Central memory CD8-positive, alpha-beta T cell (primary cell): ENCODE results near the gene LPP.

Experiments used
- ATAC-seq: fragments of 150-1000 bp; cut with Tn5 transposase; replicated peaks from 2 replicates; pipeline ENCODE4 v1.10.0; 2022; ENCODE audit warnings: mild to moderate bottlenecking, moderate FRiP score, moderate number of reproducible peaks; ENCODE audit not compliant: poor library complexity, severe bottlenecking; ENCODE audit errors: extremely low read depth
- DNase-seq, 2 donors: peaks; one replicate each; pipeline ENCODE4 v3.0.0; 2021; ENCODE audit warnings: low spot score in 2 of 2
- H3K27ac Mint-ChIP-seq: one replicate; pipeline ENCODE4 v1.8.0; 2022; ENCODE audit warnings: low read depth, mild to moderate bottlenecking, moderate library complexity, mixed read lengths
- H3K27me3 Mint-ChIP-seq: one replicate; pipeline ENCODE4 v1.8.0; 2022; ENCODE audit warnings: mixed read lengths
- H3K36me3 Mint-ChIP-seq: one replicate; pipeline ENCODE4 v1.8.0; 2022; ENCODE audit warnings: mild to moderate bottlenecking, moderate library complexity, mixed read lengths; ENCODE audit not compliant: insufficient read depth
- H3K4me1 Mint-ChIP-seq: one replicate; pipeline ENCODE4 v1.8.0; 2022; ENCODE audit warnings: mixed read lengths
- H3K4me3 Mint-ChIP-seq: one replicate; pipeline ENCODE4 v1.8.0; 2022; ENCODE audit warnings: mild to moderate bottlenecking, moderate library complexity, mixed read lengths
- H3K9me3 Mint-ChIP-seq: one replicate; pipeline ENCODE4 v1.8.0; 2022; ENCODE audit warnings: mixed read lengths

The LPP gene

GRCh38 chr3:188358787-188359493 is 205.0 kb downstream of the LPP start:
- H3K4me3 Mint-ChIP-seq = peak overlapping the region; percentile 63
- peaks cover 52% of the 10 kb centered on the region for H3K4me1 Mint-ChIP-seq
- no peaks in the 10 kb centered on the region for H3K27me3 Mint-ChIP-seq
- H3K36me3 Mint-ChIP-seq = peaks cover 3% of the 10 kb centered on the region
- ATAC-seq = peak; percentile 92
- DNase-seq = peak in 1 of 2 donors; percentile 46
- H3K27ac Mint-ChIP-seq = peak overlapping the region; percentile 95
- H3K9me3 Mint-ChIP-seq = no peaks in the 10 kb centered on the region

- peaks cover 65% of the 10 kb centered on the region for H3K4me1 Mint-ChIP-seq
- no peaks in the 10 kb centered on the region for H3K27me3 Mint-ChIP-seq
- peak overlapping the region; percentile 63 for H3K4me3 Mint-ChIP-seq
- H3K9me3 Mint-ChIP-seq = no peaks in the 10 kb centered on the region
- DNase-seq (no peak), ATAC-seq (no peak)
- H3K36me3 Mint-ChIP-seq = peaks cover 3% of the 10 kb centered on the region
- peak overlapping the region; percentile 95 for H3K27ac Mint-ChIP-seq
Observed at GRCh38 chr3:188360364-188360881, 206.5 kb downstream of the LPP start.

- no peak for ATAC-seq
- peak overlapping the region; percentile 51 for H3K4me3 Mint-ChIP-seq
- peaks cover 65% of the 10 kb centered on the region for H3K4me1 Mint-ChIP-seq
- H3K36me3 Mint-ChIP-seq = peaks cover 1% of the 10 kb centered on the region
- no peaks in the 10 kb centered on the region for H3K27me3 Mint-ChIP-seq
- no peak for DNase-seq
- peak overlapping the region; percentile 92 for H3K27ac Mint-ChIP-seq
- H3K9me3 Mint-ChIP-seq = no peaks in the 10 kb centered on the region
Observed at GRCh38 chr3:188361888-188362287, 207.9 kb downstream of the LPP start.

- Mint-ChIP-seq H3K4me3 (peak overlapping the region; percentile 51), H3K9me3 (no peaks in the 10 kb centered on the region), H3K4me1 (peaks cover 60% of the 10 kb centered on the region), H3K27ac (peak overlapping the region; percentile 92), H3K36me3 (peaks cover 1% of the 10 kb centered on the region), H3K27me3 (no peaks in the 10 kb centered on the region)
- DNase-seq = no peak
- ATAC-seq = peak; percentile 53
Observed at GRCh38 chr3:188362405-188362831, 208.5 kb downstream of the LPP start.

- ATAC-seq (no peak), DNase-seq (no peak)
- H3K27ac Mint-ChIP-seq = peak overlapping the region; percentile 44
- H3K27me3 Mint-ChIP-seq = no peaks in the 10 kb centered on the region
- H3K4me3 Mint-ChIP-seq = no peak overlapping the region
- H3K36me3 Mint-ChIP-seq = peaks cover 5% of the 10 kb centered on the region
- peaks cover 44% of the 10 kb centered on the region for H3K4me1 Mint-ChIP-seq
- no peaks in the 10 kb centered on the region for H3K9me3 Mint-ChIP-seq
Observed at GRCh38 chr3:188365184-188365583, 211.2 kb downstream of the LPP start.

- ATAC-seq (no peak), DNase-seq (no peak)
- Mint-ChIP-seq H3K4me1 (peaks cover 38% of the 10 kb centered on the region), H3K27ac (peak overlapping the region; percentile 44), H3K4me3 (no peak overlapping the region), H3K9me3 (no peaks in the 10 kb centered on the region), H3K36me3 (peaks cover 5% of the 10 kb centered on the region), H3K27me3 (no peaks in the 10 kb centered on the region)
Observed at GRCh38 chr3:188365988-188366698, 212.2 kb downstream of the LPP start.

GRCh38 chr3:188367678-188368077 is 213.7 kb downstream of the LPP start:
- no peaks in the 10 kb centered on the region for H3K9me3 Mint-ChIP-seq
- H3K27me3 Mint-ChIP-seq = no peaks in the 10 kb centered on the region
- H3K36me3 Mint-ChIP-seq = peaks cover 5% of the 10 kb centered on the region
- no peak overlapping the region for H3K27ac Mint-ChIP-seq
- ATAC-seq (no peak), DNase-seq (no peak)
- no peak overlapping the region for H3K4me3 Mint-ChIP-seq
- peaks cover 25% of the 10 kb centered on the region for H3K4me1 Mint-ChIP-seq

- H3K36me3 Mint-ChIP-seq = peaks cover 5% of the 10 kb centered on the region
- no peaks in the 10 kb centered on the region for H3K27me3 Mint-ChIP-seq
- no peak overlapping the region for H3K4me3 Mint-ChIP-seq
- ATAC-seq (no peak), DNase-seq (no peak)
- H3K4me1 Mint-ChIP-seq = peaks cover 20% of the 10 kb centered on the region
- H3K27ac Mint-ChIP-seq = peak overlapping the region; percentile 10
- H3K9me3 Mint-ChIP-seq = no peaks in the 10 kb centered on the region
Observed at GRCh38 chr3:188369526-188369925, 215.6 kb downstream of the LPP start.

- ATAC-seq = no peak
- H3K27ac Mint-ChIP-seq = no peak overlapping the region
- no peak overlapping the region for H3K4me3 Mint-ChIP-seq
- no peaks in the 10 kb centered on the region for H3K9me3 Mint-ChIP-seq
- H3K36me3 Mint-ChIP-seq = peaks cover 5% of the 10 kb centered on the region
- no peak for DNase-seq
- no peaks in the 10 kb centered on the region for H3K27me3 Mint-ChIP-seq
- peaks cover 12% of the 10 kb centered on the region for H3K4me1 Mint-ChIP-seq
Observed at GRCh38 chr3:188370081-188370830, 216.3 kb downstream of the LPP start.

GRCh38 chr3:188378786-188379185 is 224.8 kb downstream of the LPP start:
- no peak for DNase-seq
- H3K9me3 Mint-ChIP-seq = no peaks in the 10 kb centered on the region
- no peak overlapping the region for H3K27ac Mint-ChIP-seq
- H3K27me3 Mint-ChIP-seq = no peaks in the 10 kb centered on the region
- H3K4me3 Mint-ChIP-seq = no peak overlapping the region
- no peak for ATAC-seq
- H3K4me1 Mint-ChIP-seq = peaks cover 51% of the 10 kb centered on the region
- no peaks in the 10 kb centered on the region for H3K36me3 Mint-ChIP-seq

GRCh38 chr3:188380252-188380651 is 226.3 kb downstream of the LPP start:
- no peak for ATAC-seq
- H3K4me3 Mint-ChIP-seq = no peak overlapping the region
- H3K4me1 Mint-ChIP-seq = peaks cover 61% of the 10 kb centered on the region
- H3K27ac Mint-ChIP-seq = no peak overlapping the region
- no peaks in the 10 kb centered on the region for H3K27me3 Mint-ChIP-seq
- DNase-seq = no peak
- no peaks in the 10 kb centered on the region for H3K36me3 Mint-ChIP-seq
- H3K9me3 Mint-ChIP-seq = no peaks in the 10 kb centered on the region

- H3K9me3 Mint-ChIP-seq = no peaks in the 10 kb centered on the region
- H3K4me1 Mint-ChIP-seq = peaks cover 60% of the 10 kb centered on the region
- H3K27ac Mint-ChIP-seq = no peak overlapping the region
- H3K27me3 Mint-ChIP-seq = no peaks in the 10 kb centered on the region
- DNase-seq = no peak
- ATAC-seq = no peak
- no peaks in the 10 kb centered on the region for H3K36me3 Mint-ChIP-seq
- no peak overlapping the region for H3K4me3 Mint-ChIP-seq
Observed at GRCh38 chr3:188380722-188381121, 226.8 kb downstream of the LPP start.
